Stimulated activated CD8-positive, alpha-beta memory T cell treated with anti-CD3 and anti-CD28 coated beads, Interleukin-7, amount 100 ng/mL, for 4 hours (primary cell): Measurements from ENCODE around the gene RXFP3.
"Not testable (repeated sequence)": the region's sequence is repeated elsewhere in the genome, so short reads cannot be mapped to it uniquely, and the experiment has no call there.

Experiments
- DNase-seq, 2 donors: peaks; one replicate each; pipeline ENCODE4 v3.0.0-alpha.2; 2020; ENCODE audit warnings: low read depth in 2 of 2

RXFP3 gene

DNA sequence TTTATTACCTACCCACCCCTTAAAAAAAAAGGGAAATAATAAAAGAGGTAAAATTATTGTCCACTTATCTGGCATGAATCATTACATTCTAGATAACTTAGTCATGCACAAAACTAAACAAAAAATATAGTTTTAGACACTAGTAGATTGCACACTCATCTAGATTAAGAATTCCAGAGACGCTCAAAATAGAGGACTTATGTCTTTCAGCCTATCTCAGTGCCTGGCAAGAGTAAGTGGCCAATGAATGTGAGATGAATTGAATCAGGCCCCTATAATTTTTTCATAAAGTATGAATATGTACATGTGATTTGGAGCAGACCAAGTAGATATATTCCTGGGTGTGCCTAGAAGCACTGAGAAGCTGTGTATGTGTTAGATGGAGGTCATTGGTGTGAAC is 2.0 kb upstream of the RXFP3 start:
- no peak for DNase-seq

DNA sequence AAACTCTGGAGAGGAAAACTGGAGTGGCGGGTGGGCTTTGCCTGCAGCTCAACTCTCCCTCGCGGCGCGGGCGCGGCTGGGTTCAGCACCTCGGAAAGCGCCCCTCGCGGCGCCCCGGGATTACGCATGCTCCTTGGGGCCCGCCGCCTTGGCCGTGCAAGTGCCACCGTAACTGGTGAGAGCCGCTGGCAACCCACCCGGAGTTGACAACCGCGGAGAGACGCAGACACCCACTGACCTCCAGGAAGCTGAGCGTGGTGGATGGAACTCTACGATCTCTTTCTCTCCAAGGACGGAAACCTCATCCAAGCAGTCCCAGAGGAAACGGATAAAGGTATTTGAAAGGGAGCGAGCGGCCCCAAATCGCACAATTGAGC is 194 bp upstream of the RXFP3 start:
- DNase-seq = peak in 1 of 2 donors; percentile 4

DNA sequence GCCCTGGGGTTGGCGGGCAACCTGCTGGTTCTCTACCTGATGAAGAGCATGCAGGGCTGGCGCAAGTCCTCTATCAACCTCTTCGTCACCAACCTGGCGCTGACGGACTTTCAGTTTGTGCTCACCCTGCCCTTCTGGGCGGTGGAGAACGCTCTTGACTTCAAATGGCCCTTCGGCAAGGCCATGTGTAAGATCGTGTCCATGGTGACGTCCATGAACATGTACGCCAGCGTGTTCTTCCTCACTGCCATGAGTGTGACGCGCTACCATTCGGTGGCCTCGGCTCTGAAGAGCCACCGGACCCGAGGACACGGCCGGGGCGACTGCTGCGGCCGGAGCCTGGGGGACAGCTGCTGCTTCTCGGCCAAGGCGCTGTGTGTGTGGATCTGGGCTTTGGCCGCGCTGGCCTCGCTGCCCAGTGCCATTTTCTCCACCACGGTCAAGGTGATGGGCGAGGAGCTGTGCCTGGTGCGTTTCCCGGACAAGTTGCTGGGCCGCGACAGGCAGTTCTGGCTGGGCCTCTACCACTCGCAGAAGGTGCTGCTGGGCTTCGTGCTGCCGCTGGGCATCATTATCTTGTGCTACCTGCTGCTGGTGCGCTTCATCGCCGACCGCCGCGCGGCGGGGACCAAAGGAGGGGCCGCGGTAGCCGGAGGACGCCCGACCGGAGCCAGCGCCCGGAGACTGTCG is 976 bp downstream of the RXFP3 start:
- no peak for DNase-seq

GRCh38 chr5:33937707-33938506 is 1.7 kb downstream of the RXFP3 start:
- DNase-seq = no peak

DNA sequence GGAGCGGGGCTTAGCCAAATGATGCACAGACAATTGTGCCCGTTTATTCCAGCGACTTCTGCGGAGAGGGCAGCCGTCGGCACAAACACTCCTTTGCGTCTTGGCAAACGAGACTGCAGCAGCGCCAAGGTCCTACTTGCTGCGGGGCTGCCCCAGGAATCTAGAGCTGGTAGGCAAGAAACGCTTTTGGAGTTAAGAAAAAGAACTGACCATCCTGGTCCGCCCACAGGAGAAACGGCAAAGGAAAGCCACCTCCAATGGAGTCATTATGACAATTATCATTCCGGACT is 2.3 kb downstream of the RXFP3 start:
- DNase-seq = no peak

- DNase-seq = no peak
These were observed 2.7 kb downstream of the RXFP3 start for GRCh38 chr5:33938881-33939280.

DNA sequence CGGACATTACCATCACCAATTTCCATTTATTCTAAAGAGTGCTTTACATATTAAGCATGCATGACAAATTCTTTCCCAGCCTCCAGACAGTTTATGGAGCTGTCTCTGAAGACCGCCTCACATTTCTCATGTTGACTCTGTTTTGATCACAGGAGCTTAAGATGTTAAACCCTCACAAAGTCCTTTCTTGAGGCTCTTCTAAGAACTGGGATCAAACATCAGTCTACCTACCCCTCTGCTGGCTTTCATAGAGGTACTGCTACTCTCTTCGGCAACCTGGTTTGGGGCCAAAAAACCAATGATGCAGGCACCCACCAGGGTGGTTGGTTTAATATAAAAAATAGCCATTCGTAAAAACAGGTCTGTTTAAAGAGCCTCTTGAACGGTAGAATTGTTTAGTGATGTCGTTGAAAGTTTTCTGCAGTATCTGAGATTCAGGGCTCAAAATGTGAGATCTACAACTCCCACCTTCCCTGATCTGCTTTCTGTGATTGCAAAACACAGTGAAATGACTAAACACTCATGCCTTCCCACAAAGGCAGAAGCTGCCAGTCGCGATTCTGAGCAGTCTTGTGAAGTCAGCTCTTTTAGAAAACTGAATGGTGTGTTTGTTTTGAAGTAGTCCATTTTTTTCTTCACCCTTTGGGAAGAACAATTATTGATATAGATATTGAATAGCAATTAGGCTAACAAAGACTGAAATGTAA is 3.5 kb downstream of the RXFP3 start:
- no peak for DNase-seq

DNA sequence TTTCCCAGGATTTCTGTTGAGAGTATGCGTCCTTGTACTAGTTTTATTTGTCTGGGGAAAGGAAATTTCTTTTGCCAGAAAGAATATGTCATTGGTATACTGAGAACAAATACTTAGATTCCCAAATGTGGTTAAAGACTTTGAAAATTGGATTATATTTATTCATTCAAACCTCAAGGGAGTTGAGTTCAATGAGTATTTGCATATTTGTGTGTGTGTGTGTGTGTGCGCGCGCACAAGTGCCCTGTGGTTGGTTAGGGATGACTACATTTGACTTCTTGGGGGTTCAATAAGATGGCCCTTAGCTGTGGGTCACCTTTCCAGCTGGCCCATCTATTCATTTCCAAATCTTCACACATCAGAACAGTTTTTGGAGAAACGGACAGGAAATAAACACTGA is 4.9 kb downstream of the RXFP3 start:
- no peak for DNase-seq

- no peak for DNase-seq
These were observed 8.5 kb downstream of the RXFP3 start for GRCh38 chr5:33944543-33945132.

GRCh38 chr5:33952175-33952574 is 16.0 kb downstream of the RXFP3 start:
- DNase-seq = not testable (repeated sequence)

GRCh38 chr5:33957577-33958150 is 21.5 kb downstream of the RXFP3 start:
- DNase-seq = no peak

GRCh38 chr5:33958176-33958575 is 22.0 kb downstream of the RXFP3 start:
- no peak for DNase-seq

- DNase-seq = no peak
These were observed 28.0 kb downstream of the RXFP3 start for GRCh38 chr5:33964132-33964700.

DNA sequence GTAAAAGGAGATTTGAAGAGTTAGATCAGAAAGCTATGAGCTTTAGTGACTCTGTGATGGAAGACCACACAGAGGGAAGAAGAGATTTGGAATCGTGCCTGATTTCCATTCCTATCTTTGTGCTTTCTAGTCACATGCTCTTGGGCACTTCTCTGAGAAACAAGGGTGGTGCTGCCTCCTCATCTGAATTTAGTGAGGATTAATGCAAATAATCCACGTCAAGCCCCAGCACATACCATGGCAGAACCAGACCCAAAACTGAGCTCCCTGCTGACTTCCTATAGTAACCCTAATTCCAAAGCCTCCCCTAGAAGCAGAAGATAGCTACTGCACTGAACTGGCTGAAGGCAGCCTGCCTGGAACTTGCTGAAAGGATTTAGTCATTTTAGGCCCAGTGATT is 30.6 kb downstream of the RXFP3 start:
- DNase-seq = no peak

GRCh38 chr5:33968211-33969005 is 32.2 kb downstream of the RXFP3 start:
- no peak for DNase-seq

GRCh38 chr5:33969572-33970452 is 33.6 kb downstream of the RXFP3 start:
- no peak for DNase-seq

- no peak for DNase-seq
These were observed 37.1 kb downstream of the RXFP3 start for GRCh38 chr5:33973271-33973670.

DNA sequence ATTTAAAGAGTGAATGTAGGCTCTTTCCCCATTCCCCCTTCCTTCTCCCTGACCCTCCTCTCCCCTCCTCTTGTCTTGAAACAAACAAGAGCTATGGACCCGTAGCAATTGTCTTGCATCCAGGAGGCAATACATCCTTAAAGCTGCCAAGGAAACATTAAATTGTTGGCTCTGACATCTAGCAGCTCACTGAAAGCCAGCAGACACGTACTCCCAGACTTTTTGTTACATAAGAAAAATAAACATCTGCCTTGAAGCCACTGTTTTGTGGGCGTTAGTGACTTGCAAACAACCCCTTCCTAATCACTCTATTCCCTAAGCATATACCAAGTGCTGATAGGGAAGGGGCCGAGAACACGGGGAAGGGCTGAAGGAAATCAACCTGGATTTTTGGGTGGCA is 39.7 kb downstream of the RXFP3 start:
- DNase-seq = no peak

DNA sequence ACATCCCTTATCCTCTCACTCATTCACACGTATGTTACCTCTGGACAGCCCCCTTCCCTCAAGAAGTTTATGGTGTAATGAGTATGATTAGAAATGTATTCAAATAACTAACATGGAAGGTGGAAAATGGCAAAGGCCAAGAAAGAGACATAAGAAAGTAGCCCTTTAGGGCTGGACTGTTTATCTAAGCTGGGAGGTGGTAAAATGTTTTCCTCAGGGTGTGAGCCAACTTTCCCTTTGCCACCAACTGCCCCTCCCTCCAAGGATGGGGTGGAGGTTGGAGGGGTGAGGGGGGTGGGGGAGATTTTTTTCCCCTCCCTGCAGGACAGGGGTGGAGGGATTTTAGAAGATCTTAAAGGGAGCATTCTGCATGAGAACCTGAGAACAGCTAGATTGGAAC is 40.1 kb downstream of the RXFP3 start:
- no peak for DNase-seq

- DNase-seq = no peak
These were observed 42.1 kb downstream of the RXFP3 start for GRCh38 chr5:33978306-33978705.
